ENCODE results near the gene STIMATE.

Gene STIMATE

DNA sequence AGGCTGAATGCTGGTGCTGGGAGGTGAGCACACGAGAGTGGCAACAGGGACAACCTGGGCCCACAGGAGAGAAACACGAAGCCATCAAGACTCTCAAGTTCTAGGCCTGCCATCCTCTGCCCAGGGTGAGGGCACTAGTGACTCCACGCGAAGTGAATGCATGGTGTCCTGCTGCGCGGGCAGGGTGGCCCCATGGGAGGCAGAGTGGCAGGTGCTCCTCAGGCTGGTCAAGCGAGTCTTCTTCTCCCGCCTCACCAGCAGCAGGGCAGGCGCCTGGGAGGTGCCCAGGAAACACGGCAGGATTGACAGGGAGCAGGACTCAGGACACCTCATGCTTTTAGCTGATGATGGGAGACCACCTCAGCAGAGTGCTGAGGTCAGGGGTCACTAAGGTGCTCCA, 26.9 kb downstream of the STIMATE start:
- H3F3A ChIP-seq (ENCODE audit: control insufficient read depth, insufficient read depth) = no peaks in the 10 kb centered on the region
- H3K9me2 ChIP-seq (replicated peaks; ENCODE audit: control insufficient read depth, low read length) = no peaks in the 10 kb centered on the region
- H3K79me2 ChIP-seq (ENCODE audit: control insufficient read depth, low read length) = peaks cover 7% of the 10 kb centered on the region; the same call in 1 of the 2 replicates
- H3K27me3 ChIP-seq (ENCODE audit: control insufficient read depth, low read length) = no peaks in the 10 kb centered on the region
- H3K4me3 ChIP-seq (ENCODE audit: low read length) = no peak overlapping the region
- no peak overlapping the region for H3K4me2 ChIP-seq (ENCODE audit: low read length)
- no peaks in the 10 kb centered on the region for H3K36me3 ChIP-seq (ENCODE audit: control insufficient read depth, low read length)
- H3K4me1 ChIP-seq (ENCODE audit: control insufficient read depth, low read length) = no peaks in the 10 kb centered on the region
- peaks cover 6% of the 10 kb centered on the region; the same call in 1 of the 2 replicates for H3K9me3 ChIP-seq (ENCODE audit: control insufficient read depth, insufficient read depth, low read length)
- H3K27ac ChIP-seq (ENCODE audit: low read depth, low read length) = no peak overlapping the region
- TF ChIP-seq CTCF (IDR thresholded peaks at IDR 0.05; ENCODE audit: low read depth, low read length, poor library complexity, severe bottlenecking) = no peak
- no peak for TF ChIP-seq EZH2phosphoT487 (IDR thresholded peaks at IDR 0.05; ENCODE audit: borderline replicate concordance, low read length)
- H4K20me1 ChIP-seq (ENCODE audit: control insufficient read depth, insufficient read depth, low read depth, low read length) = no peaks in the 10 kb centered on the region; the same call in 1 of the 2 replicates

GRCh38 chr3:52866427-52866826, 30.9 kb downstream of the STIMATE start:
- 0 out of 2 replicates have a peak, but pooled peaks cover 3% of the 10 kb centered on the region for H3K79me2 ChIP-seq (ENCODE audit: control insufficient read depth, low read length)
- no peak for TF ChIP-seq EZH2phosphoT487 (IDR thresholded peaks at IDR 0.05; ENCODE audit: borderline replicate concordance, low read length)
- TF ChIP-seq CTCF (IDR thresholded peaks at IDR 0.05; ENCODE audit: low read depth, low read length, poor library complexity, severe bottlenecking) = no peak
- peaks cover 6% of the 10 kb centered on the region; the same call in 1 of the 2 replicates for H3K9me3 ChIP-seq (ENCODE audit: control insufficient read depth, insufficient read depth, low read length)
- no peaks in the 10 kb centered on the region for H4K20me1 ChIP-seq (ENCODE audit: control insufficient read depth, insufficient read depth, low read depth, low read length)
- no peaks in the 10 kb centered on the region for H3K36me3 ChIP-seq (ENCODE audit: control insufficient read depth, low read length)
- no peak overlapping the region for H3K27ac ChIP-seq (ENCODE audit: low read depth, low read length)
- no peak overlapping the region for H3K4me2 ChIP-seq (ENCODE audit: low read length)
- no peaks in the 10 kb centered on the region for H3K27me3 ChIP-seq (ENCODE audit: control insufficient read depth, low read length)
- H3F3A ChIP-seq (ENCODE audit: control insufficient read depth, insufficient read depth) = no peaks in the 10 kb centered on the region
- no peak overlapping the region for H3K4me3 ChIP-seq (ENCODE audit: low read length)
- no peaks in the 10 kb centered on the region for H3K9me2 ChIP-seq (replicated peaks; ENCODE audit: control insufficient read depth, low read length)
- H3K4me1 ChIP-seq (ENCODE audit: control insufficient read depth, low read length) = no peaks in the 10 kb centered on the region

DNA sequence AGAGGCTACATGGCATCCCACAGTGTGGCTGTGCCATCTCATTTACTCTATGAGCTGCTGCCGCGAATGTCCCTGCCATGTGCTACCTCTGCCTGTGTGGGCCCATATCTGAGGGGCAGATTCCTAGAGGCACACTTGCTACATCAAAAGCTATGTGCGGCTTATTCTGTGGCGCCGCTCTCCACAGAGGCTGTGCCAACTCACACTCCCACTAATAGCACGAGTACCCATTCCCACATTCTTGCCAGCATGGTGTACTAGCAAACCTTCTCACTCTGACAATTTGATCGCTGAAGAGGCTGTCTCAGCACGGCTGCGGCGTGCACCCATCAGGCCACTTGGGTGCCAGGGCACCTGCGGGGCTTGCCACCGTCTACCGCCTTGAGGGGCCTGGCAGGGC, 31.4 kb downstream of the STIMATE start:
- H3K36me3 ChIP-seq (ENCODE audit: control insufficient read depth, low read length) = no peaks in the 10 kb centered on the region
- H3K27ac ChIP-seq (ENCODE audit: low read depth, low read length) = no peak overlapping the region
- H3K9me3 ChIP-seq (ENCODE audit: control insufficient read depth, insufficient read depth, low read length) = peaks cover 6% of the 10 kb centered on the region; the same call in 1 of the 2 replicates
- H3K27me3 ChIP-seq (ENCODE audit: control insufficient read depth, low read length) = no peaks in the 10 kb centered on the region
- H3K4me2 ChIP-seq (ENCODE audit: low read length) = no peak overlapping the region
- no peak overlapping the region for H3K4me3 ChIP-seq (ENCODE audit: low read length)
- H3K9me2 ChIP-seq (replicated peaks; ENCODE audit: control insufficient read depth, low read length) = no peaks in the 10 kb centered on the region
- H3F3A ChIP-seq (ENCODE audit: control insufficient read depth, insufficient read depth) = no peaks in the 10 kb centered on the region
- H3K4me1 ChIP-seq (ENCODE audit: control insufficient read depth, low read length) = no peaks in the 10 kb centered on the region
- H4K20me1 ChIP-seq (ENCODE audit: control insufficient read depth, insufficient read depth, low read depth, low read length) = no peaks in the 10 kb centered on the region
- H3K79me2 ChIP-seq (ENCODE audit: control insufficient read depth, low read length) = 0 out of 2 replicates have a peak, but pooled peaks cover 3% of the 10 kb centered on the region
- TF ChIP-seq EZH2phosphoT487 (IDR thresholded peaks at IDR 0.05; ENCODE audit: borderline replicate concordance, low read length) (no peak), CTCF (IDR thresholded peaks at IDR 0.05; ENCODE audit: low read depth, low read length, poor library complexity, severe bottlenecking) (no peak)
